Heart left ventricle (tissue), 16 donors: ENCODE results near the gene EYS. TPM values are rescaled to one million over a fixed set of nuclear protein-coding genes. Genes with fewer than 3 reads are reported as not detected.
"Not testable (repeated sequence)": the region's sequence is repeated elsewhere in the genome, so short reads cannot be mapped to it uniquely, and the experiment has no call there.

Experiments
- ATAC-seq, 4 donors: fragments of 200-7000 bp; cut with Tn5 transposase; one replicate each; pipeline ENCODE4 v1.9.1; 2020 to 2022; ENCODE audit warnings: moderate library complexity in 4 of 4, mild to moderate bottlenecking in 3 of 4, moderate number of reproducible peaks in 1 of 4
- DNase-seq, 5 donors: peaks; one replicate each; pipeline ENCODE4 v3.0.0-alpha.2; 2020
- H3K27ac ChIP-seq, 12 donors: fragments of 200-600 bp; sonication (generic) in 4 of 12; one replicate each; pipeline versions ENCODE4 v1.5.0 to v1.8.0; 2016 to 2022; ENCODE audit warnings: mild to moderate bottlenecking in 2 of 12
- H3K27me3 ChIP-seq, 9 donors: fragments of 200-600 bp; sonication (generic) in 2 of 9; one replicate each; pipeline versions ENCODE4 v1.5.1 to v1.8.0; 2016 to 2022; ENCODE audit warnings: mild to moderate bottlenecking in 3 of 9
- H3K36me3 ChIP-seq, 9 donors: fragments of 200-600 bp; sonication (generic) in 2 of 9; one replicate each; pipeline versions ENCODE4 v1.5.0 to v1.8.0; 2018 to 2022; ENCODE audit warnings: mild to moderate bottlenecking in 2 of 9
- H3K4me1 ChIP-seq, 12 donors: fragments of 200-600 bp; sonication (generic) in 4 of 12; one replicate each; pipeline versions ENCODE4 v1.5.0 to v1.8.0; 2016 to 2022; ENCODE audit warnings: mild to moderate bottlenecking in 3 of 12
- H3K4me3 ChIP-seq, 12 donors: fragments of 200-600 bp; sonication (generic) in 4 of 12; one replicate each; pipeline versions ENCODE4 v1.5.0 to v1.8.0; 2017 to 2022; ENCODE audit warnings: mild to moderate bottlenecking in 9 of 12, moderate library complexity in 4 of 12
- H3K9me3 ChIP-seq, 12 donors: fragments of 200-600 bp; sonication (generic) in 4 of 12; one replicate each; pipeline versions ENCODE4 v1.5.0 to v1.8.0; 2016 to 2022; ENCODE audit warnings: mild to moderate bottlenecking in 1 of 12
- POLR2A ChIP-seq, 2 donors: fragments of 450-650 bp; IDR thresholded peaks; one replicate each; pipeline ENCODE4 v1.6.1; 2017; ENCODE audit warnings: antibody characterized with exemption in 2 of 2, mild to moderate bottlenecking in 2 of 2, moderate library complexity in 2 of 2
- WGBS, 4 donors: extraction: QIAGEN DNeasy Blood & Tissue Kit in 2 of 4; methylation state at CpG; one replicate each; pipeline versions ENCODE4 v1.1.5 to v1.1.7; 2013 to 2018; 5-methylcytosine and 5-hydroxymethylcytosine counted together
- intact Hi-C, 10 donors: fragments of 100-400 bp; cut with DNase I; formaldehyde crosslinking; loops; one replicate each; pipeline versions ENCODE4 v1.11.1 to v1.14.2; 2022
- polyA plus RNA-seq, 2 donors: library from polyadenylated mRNA; stranded (reverse); fragments of 200-250 nt; gene quantifications; one replicate each; pipeline ENCODE4 v1.2.3, GENCODE V29; 2013
- total RNA-seq, 9 donors: library from RNA; depleted of rRNA in 2 of 9; stranded (reverse); fragments of >200 nt in 2 of 9; fragmentation: NEBNext Ultra II Directional in 3 of 9; extraction: Animal tissue kit (Norgen Biotek cat#: 25700) in 3 of 9; gene quantifications; one replicate each; pipeline versions ENCODE4 v1.1.0 to v1.2.4, GENCODE V29; 2016 to 2023
- TF ChIP-seq, protein P1 (sequence below), 12 donors: fragments of 200-600 bp; sonication (generic) in 4 of 12; IDR thresholded peaks; one replicate each; pipeline versions ENCODE4 v1.5.0 to v1.8.0; 2018 to 2022; ENCODE audit warnings: antibody characterized with exemption in 12 of 12, mild to moderate bottlenecking in 5 of 12
- donor health status: ischemic (EF 13 %, LVEDD 7.1; RV severe dilation, severe dysfunction).
- donor health status: healthy with polysubstance abuse.
- donor health status: DM: no; HTN: yes; CAD: no.
- donor health status: DM: no; HTN: no; CAD: no.
- donor health status: ischemic (EF 25% LVEDD 6.9; RV normal size, moderate dysfunction).
- donor health status: ischemic (EF 25% LVEDD 5.7; RV mildly dilated, moderate dysfunction).
- donor health status: healthy.
- donor health status: DM: yes; HTN: yes; CAD: no.
- donor health status: ischemic (EF 35%, LVEDD 5.7; RV mildly dilated, moderate dysfunction).
- donor health status: nonischemic (EF 11% LVEDD 7.7; RV severe dilation, severe dysfunction).
- donor health status: DM: yes; HTN: yes; CAD: no.
- donor health status: PGD.
- donor health status: ischemic (EF 29% LVEDD 5.4; RV normal size, mild dysfunction).
- donor health status: nonischemic (EF 23%, LVEDD 6.1; RV moderate dilation, normal function).

The EYS gene
- total and polyA plus RNA-seq, 11 donors: 0.07 to 0.27 (median 0.08) TPM; not detected in 8

DNA sequence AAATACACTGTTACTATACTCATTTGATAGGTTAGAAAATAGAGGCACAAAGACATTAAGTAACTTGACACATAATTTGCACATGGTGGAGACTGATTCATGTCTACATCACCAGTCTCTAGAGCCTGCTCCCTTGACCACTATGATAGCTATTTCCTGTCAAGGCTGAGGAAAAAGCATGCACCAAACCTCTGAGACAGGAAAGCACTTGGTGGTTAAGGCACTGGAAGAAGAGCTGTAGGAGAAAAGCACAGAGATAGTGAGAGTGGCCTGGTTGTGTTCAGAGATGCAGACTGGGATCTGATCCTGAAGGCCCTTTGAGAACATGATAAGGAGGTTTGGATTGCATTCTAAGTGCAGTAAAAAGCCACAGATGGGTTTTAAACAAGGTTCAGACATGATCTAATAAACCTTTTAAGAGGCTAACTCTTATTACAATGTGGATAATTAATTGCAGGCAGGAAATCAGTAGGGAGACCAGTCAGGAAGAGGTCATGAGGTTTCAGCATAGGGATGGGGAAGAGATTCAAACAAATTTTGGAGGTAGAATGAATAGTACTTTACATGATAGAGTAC lies 1902.6 kb downstream of the EYS start:
- H3K9me3 ChIP-seq: no peaks in the 10 kb centered on the region
- peak in 2 of 4 donors; percentile 42 to 92 for ATAC-seq
- no peak for TF ChIP-seq POLR2A (IDR thresholded peaks at IDR 0.05)
- TF ChIP-seq, protein P1, sequence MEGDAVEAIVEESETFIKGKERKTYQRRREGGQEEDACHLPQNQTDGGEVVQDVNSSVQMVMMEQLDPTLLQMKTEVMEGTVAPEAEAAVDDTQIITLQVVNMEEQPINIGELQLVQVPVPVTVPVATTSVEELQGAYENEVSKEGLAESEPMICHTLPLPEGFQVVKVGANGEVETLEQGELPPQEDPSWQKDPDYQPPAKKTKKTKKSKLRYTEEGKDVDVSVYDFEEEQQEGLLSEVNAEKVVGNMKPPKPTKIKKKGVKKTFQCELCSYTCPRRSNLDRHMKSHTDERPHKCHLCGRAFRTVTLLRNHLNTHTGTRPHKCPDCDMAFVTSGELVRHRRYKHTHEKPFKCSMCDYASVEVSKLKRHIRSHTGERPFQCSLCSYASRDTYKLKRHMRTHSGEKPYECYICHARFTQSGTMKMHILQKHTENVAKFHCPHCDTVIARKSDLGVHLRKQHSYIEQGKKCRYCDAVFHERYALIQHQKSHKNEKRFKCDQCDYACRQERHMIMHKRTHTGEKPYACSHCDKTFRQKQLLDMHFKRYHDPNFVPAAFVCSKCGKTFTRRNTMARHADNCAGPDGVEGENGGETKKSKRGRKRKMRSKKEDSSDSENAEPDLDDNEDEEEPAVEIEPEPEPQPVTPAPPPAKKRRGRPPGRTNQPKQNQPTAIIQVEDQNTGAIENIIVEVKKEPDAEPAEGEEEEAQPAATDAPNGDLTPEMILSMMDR (IDR thresholded peaks at IDR 0.05): no peak
- peaks cover 0 to 29% (median 3%) of the 10 kb centered on the region in 12 donors for H3K4me1 ChIP-seq
- H3K27ac ChIP-seq: peak overlapping the region in 2 of 12 donors; percentile 3 to 84
- H3K27me3 ChIP-seq: no peaks in the 10 kb centered on the region
- no peaks in the 10 kb centered on the region for H3K36me3 ChIP-seq
- no peak for DNase-seq
- no peak overlapping the region for H3K4me3 ChIP-seq
- intact Hi-C loops: no loop called here

DNA sequence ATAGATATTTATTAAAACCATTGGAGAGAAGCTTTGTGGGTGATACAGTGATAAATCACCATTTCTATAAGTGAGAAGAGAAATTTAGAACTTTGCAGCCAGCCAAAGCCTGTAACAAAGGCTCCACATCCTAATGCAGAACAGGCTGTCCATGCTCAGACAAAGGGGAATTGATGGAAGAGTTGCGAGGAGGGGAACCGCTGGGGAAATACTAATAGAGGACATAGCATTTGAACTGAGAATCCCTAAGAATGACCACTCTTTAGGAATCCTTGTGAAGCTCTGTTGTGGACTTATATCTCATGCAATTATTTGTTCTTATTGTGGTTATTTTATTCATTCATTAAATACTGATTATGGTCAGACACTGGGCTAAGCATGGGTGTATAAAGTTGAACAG lies 1903.7 kb downstream of the EYS start:
- peaks cover 0 to 29% (median 3%) of the 10 kb centered on the region in 12 donors for H3K4me1 ChIP-seq
- ATAC-seq (no peak), DNase-seq (no peak)
- no peaks in the 10 kb centered on the region for H3K9me3 ChIP-seq
- no peak overlapping the region for H3K27ac ChIP-seq
- intact Hi-C loops: no loop called here
- no peaks in the 10 kb centered on the region for H3K27me3 ChIP-seq
- H3K36me3 ChIP-seq: no peaks in the 10 kb centered on the region
- no peak for TF ChIP-seq POLR2A (IDR thresholded peaks at IDR 0.05)
- TF ChIP-seq, protein P1 (IDR thresholded peaks at IDR 0.05): no peak
- no peak overlapping the region for H3K4me3 ChIP-seq
- 93 to 98% (median 97%) methylated on average over 2 of the region's 2 CpGs for WGBS, 4 donors

DNA sequence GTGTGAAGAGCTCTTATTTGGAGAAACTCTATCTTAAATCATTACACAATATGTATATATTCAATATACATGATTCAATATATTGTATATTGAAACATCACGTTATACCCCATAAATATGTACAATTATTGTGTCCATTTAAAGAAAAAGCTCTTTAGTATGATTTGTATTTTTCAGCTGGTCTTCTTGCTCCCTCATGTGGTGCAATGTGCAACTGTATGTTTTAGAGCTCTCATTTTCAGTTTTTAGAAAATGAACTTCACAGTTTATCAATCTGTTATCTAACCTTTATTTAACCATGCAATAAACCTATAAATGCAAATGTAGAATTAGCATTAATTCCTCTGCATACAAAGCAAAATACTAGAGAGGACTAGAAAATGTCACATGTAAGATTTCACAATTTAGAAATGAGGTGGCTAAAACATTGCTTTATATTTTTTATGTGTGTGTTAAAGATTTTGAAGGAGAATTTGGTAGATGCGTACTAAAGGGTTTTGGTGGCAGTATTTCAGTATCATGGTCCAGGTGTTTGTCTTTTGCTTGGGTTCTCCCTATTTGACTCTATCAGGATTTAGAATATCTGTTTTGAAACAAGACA lies 1904.3 kb downstream of the EYS start:
- DNase-seq: no peak
- ATAC-seq: no peak
- Histone ChIP-seq H3K9me3 (no peaks in the 10 kb centered on the region), H3K4me1 (peaks cover 0 to 29% (median 3%) of the 10 kb centered on the region in 12 donors), H3K36me3 (no peaks in the 10 kb centered on the region), H3K27me3 (no peaks in the 10 kb centered on the region), H3K27ac (no peak overlapping the region), H3K4me3 (no peak overlapping the region)
- intact Hi-C loops: no loop called here
- TF ChIP-seq, protein P1 (IDR thresholded peaks at IDR 0.05): peak in 11 of 12 donors; percentile 19 to 53 (median 38)
- no peak for TF ChIP-seq POLR2A (IDR thresholded peaks at IDR 0.05)
- 55 to 63% (median 57%) methylated on average over 2 of the region's 2 CpGs for WGBS, 4 donors

DNA sequence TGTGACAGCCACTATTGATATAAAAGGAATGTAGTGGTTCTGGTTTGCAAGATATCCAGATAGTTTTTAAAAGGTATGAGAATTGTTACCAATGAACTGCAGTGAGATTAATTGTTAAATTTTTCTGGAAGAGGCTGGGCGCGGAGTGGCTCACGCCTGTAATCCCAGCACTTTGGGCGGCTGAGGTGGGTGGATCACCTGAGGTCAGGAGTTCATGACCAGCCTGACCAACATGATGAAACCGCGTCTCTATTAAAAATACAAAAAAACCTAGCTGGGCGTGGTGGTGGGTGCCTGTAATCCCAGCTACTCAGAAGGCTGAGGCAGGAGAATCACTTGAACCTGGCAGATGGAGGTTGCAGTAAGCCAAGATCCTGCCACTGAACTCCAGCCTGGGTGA lies 1906.6 kb downstream of the EYS start:
- intact Hi-C loops, H3K4me3 ChIP-seq, H3K9me3 ChIP-seq, H3K4me1 ChIP-seq, H3K27ac ChIP-seq, H3K36me3 ChIP-seq, H3K27me3 ChIP-seq, ATAC-seq, DNase-seq: not testable (repeated sequence)
- 83 to 94% (median 91%) methylated on average over 7 of the region's 7 CpGs for WGBS, 4 donors
